Activated T-helper 17 cell treated with anti-CD3 and anti-CD28 coated beads, Interleukin-2, amount 50 U/mL, for 72 hours (primary cell): Measurements from ENCODE around the gene LRRC17. TPM values are rescaled to one million over a fixed set of nuclear protein-coding genes. Genes with fewer than 3 reads are reported as not detected.
A peak's percentile ranks its signal among the peaks of the same experiment; 100 is the strongest.
"Not testable (repeated sequence)": the region's sequence is repeated elsewhere in the genome, so short reads cannot be mapped to it uniquely, and the experiment has no call there.

Experiments used
- ATAC-seq: fragments of 150-1000 bp; cut with Tn5 transposase; replicated peaks from 2 replicates; pipeline ENCODE4 v1.10.0; 2021; ENCODE audit warnings: mild to moderate bottlenecking, moderate library complexity
- H3K27ac Mint-ChIP-seq: one replicate; pipeline ENCODE4 v1.8.0; 2022; ENCODE audit warnings: mixed read lengths
- H3K27me3 Mint-ChIP-seq: one replicate; pipeline ENCODE4 v1.8.0; 2022; ENCODE audit warnings: mixed read lengths
- H3K36me3 Mint-ChIP-seq: one replicate; pipeline ENCODE4 v1.8.0; 2022; ENCODE audit warnings: low read depth, mild to moderate bottlenecking, mixed read lengths
- H3K4me1 Mint-ChIP-seq: one replicate; pipeline ENCODE4 v1.8.0; 2022; ENCODE audit warnings: mixed read lengths
- H3K4me3 Mint-ChIP-seq: one replicate; pipeline ENCODE4 v1.8.0; 2022; ENCODE audit warnings: mild to moderate bottlenecking, mixed read lengths
- H3K9me3 Mint-ChIP-seq: one replicate; pipeline ENCODE4 v1.8.0; 2022; ENCODE audit warnings: mixed read lengths
- total RNA-seq, 2 donors: library from RNA; stranded (reverse); gene quantifications; one replicate each; pipeline ENCODE4 v1.2.3, GENCODE V29; 2022

LRRC17 gene
- total RNA-seq, 2 donors from 2014 or later, result not detected

DNA sequence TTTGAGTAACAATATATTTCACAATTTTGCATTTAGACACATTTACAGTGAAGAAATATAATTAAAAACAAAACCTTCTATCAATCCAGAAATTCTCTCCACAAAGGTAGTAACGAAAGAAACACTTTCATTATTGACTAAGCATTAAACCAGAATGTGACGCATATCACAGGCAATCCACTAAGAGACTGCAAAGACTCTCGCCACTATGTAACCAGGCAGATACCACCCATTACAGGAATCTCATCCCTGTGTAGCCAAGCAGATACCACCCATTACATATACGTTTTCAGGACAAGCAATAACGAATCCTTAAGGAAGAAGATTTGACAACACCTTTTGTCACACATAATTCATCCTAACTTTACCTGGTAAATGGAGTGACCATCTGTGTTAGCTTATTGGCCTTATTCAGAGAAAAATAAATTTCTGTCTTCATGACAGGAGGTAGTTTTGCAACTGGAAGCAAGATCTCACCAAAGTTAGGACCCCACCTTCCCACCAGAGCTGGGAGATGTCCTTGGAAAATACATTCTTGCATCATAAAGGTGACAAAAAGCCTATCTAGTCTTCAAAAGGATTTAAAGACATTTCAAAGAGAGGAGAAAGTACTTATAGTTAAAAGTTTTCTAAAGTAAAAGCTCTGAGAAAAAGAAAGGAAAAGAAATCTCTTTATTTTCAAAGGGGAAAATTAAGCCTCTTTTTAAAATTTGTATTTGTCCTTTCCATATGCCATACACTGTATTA lies 30.8 kb downstream of the LRRC17 start:
- Mint-ChIP-seq H3K36me3 (no peaks in the 10 kb centered on the region), H3K9me3 (no peaks in the 10 kb centered on the region), H3K4me1 (no peaks in the 10 kb centered on the region), H3K27ac (no peak overlapping the region), H3K27me3 (no peaks in the 10 kb centered on the region), H3K4me3 (no peak overlapping the region)
- peak; percentile 44 for ATAC-seq

DNA sequence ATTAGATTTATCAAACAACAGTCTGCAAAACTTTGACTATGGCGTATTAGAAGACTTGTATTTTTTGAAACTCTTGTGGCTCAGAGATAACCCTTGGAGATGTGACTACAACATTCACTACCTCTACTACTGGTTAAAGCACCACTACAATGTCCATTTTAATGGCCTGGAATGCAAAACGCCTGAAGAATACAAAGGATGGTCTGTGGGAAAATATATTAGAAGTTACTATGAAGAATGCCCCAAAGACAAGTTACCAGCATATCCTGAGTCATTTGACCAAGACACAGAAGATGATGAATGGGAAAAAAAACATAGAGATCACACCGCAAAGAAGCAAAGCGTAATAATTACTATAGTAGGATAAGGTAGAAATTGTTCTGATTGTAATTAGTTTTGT lies 31.4 kb downstream of the LRRC17 start:
- no peak for ATAC-seq
- Mint-ChIP-seq H3K4me1 (no peaks in the 10 kb centered on the region), H3K27me3 (no peaks in the 10 kb centered on the region), H3K27ac (no peak overlapping the region), H3K4me3 (no peak overlapping the region), H3K9me3 (no peaks in the 10 kb centered on the region), H3K36me3 (no peaks in the 10 kb centered on the region)

DNA sequence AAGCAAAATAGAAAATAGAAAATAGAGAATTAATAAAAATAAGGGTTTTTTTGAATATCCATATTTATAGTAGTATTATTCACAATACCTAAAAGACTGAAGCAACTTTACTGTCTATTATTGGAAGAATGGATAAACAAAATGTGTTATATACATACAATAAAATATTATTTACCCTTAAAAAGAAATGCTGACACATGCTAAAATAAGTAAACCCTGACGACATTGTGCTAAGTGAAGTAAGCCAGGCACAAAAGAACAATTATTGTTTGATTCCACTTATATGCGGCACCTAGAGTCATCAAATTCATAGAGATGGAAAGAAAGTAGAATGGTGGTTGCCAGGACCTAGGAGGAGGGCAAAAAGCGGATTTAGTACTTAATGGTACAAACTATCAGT lies 39.0 kb downstream of the LRRC17 start:
- Mint-ChIP-seq H3K4me1 (no peaks in the 10 kb centered on the region), H3K36me3 (no peaks in the 10 kb centered on the region), H3K27me3 (peaks cover 7% of the 10 kb centered on the region), H3K27ac (no peak overlapping the region), H3K9me3 (peaks cover 19% of the 10 kb centered on the region), H3K4me3 (no peak overlapping the region)
- no peak for ATAC-seq

DNA sequence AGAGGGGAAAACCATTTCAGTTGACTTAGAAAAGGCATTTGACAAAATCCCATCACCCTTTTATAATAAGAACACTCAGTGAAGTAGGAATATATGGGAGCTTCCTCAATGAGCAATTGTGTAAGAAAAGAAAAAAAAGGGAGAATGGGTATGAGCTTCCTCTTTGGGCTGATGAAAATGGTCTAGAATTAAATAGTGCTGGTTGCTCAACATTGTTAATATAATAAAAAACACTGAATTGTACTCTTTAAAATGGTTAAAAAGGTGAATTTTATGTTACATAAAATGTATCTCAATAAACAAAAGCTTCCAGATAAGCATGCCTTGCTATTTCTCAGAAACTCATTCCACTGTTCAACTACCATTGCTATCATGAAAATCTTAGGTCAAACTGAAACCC lies 40.6 kb downstream of the LRRC17 start:
- H3K27ac Mint-ChIP-seq, result no peak overlapping the region
- peaks cover 19% of the 10 kb centered on the region for H3K9me3 Mint-ChIP-seq
- no peak for ATAC-seq
- peaks cover 7% of the 10 kb centered on the region for H3K27me3 Mint-ChIP-seq
- no peak overlapping the region for H3K4me3 Mint-ChIP-seq
- H3K4me1 Mint-ChIP-seq, result no peaks in the 10 kb centered on the region
- no peaks in the 10 kb centered on the region for H3K36me3 Mint-ChIP-seq

DNA sequence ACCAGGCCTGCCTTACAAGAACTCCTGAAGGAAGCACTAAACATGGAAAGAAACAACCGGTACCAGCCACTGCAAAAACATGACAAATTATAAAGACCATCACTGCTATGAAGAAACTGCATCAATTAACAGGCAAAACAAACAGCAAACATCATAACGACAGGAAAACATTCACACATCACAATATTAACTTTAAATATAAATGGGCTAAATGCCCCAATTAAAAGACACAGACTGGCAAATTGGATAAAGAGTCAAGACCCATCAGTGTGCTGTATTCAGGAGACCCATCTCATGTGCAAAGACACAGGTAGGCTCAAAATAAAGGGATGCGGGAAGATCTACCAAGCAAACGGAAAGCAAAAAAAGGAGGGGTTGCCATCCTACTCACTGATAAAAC lies 41.6 kb downstream of the LRRC17 start:
- not testable (repeated sequence) for H3K4me3 Mint-ChIP-seq, ATAC-seq, H3K4me1 Mint-ChIP-seq, H3K36me3 Mint-ChIP-seq, H3K27me3 Mint-ChIP-seq, H3K27ac Mint-ChIP-seq
- peaks cover 19% of the 10 kb centered on the region for H3K9me3 Mint-ChIP-seq

DNA sequence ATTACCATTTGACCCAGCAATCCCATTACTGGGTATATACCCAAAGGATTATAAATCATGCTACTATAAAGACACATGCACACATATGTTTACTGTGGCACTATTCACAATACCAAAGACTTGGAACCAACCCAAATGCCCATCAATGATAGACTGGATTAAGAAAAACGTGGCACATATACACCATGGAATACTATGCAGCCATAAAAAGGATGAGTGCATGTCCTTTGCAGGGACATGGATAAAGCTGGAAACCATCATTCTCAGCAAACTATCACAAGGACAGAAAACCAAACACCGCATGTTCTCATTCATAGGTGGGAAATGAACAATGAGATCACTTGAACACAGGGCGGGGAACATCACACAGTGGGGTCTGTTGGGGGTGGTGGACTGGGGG lies 45.2 kb downstream of the LRRC17 start:
- H3K27me3 Mint-ChIP-seq, H3K4me1 Mint-ChIP-seq, H3K36me3 Mint-ChIP-seq, ATAC-seq, H3K4me3 Mint-ChIP-seq, H3K27ac Mint-ChIP-seq: not testable (repeated sequence)
- H3K9me3 Mint-ChIP-seq, result peaks cover 14% of the 10 kb centered on the region

DNA sequence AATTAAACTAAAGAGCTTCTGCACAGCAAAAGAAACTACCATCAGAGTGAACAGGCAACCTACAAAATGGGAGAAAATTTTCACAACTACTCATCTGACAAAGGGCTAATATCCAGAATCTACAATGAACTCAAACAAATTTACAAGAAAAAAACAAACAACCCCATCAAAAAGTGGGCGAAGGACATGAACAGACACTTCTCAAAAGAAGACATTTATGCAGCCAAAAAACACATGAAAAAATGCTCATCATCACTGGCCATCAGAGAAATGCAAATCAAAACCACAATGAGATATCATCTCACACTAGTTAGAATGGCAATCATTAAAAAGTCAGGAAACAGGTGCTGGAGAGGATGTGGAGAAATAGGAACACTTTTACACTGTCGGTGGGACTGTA lies 49.2 kb downstream of the LRRC17 start:
- not testable (repeated sequence) for H3K4me1 Mint-ChIP-seq, ATAC-seq, H3K4me3 Mint-ChIP-seq, H3K27ac Mint-ChIP-seq, H3K36me3 Mint-ChIP-seq, H3K9me3 Mint-ChIP-seq, H3K27me3 Mint-ChIP-seq

DNA sequence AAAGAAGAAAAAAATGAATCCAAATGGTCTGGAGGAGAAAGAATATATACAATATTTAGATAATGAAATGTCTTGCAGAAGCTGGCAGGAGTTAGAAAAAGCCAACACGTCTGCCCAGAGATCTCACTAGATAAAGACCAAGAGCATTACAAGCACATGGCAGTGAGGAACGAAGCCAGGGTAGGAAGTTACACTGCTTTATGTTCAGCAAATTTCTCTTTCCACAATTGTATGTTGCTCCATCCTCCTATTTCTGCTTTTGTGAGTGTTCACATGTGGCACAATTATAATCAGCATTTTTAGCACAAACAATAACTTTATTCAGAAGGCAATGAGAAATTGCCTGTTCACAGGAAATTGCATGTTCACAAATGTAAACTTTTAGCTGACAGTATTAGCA lies 53.7 kb downstream of the LRRC17 start:
- Mint-ChIP-seq H3K27ac (no peak overlapping the region), H3K36me3 (no peaks in the 10 kb centered on the region)

DNA sequence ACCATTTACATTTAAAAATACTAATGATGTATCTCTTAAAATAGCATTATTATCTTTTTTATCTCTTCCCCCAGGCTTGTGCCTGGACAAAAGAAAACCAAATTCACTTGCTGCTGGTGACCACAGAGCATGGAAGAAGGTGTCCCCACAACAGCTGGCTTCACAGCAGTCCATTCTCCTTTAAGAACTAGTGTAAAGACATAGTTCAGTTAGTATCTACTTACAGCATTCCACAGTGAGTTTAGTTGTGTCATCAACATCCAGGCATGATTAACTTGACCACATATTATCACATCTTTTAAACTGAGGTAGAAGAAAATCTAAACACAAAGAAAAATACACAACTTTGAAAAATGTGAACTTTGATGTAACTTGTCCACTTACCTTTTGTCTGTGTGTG lies 55.0 kb downstream of the LRRC17 start:
- no peak for ATAC-seq
- Mint-ChIP-seq H3K27ac (no peak overlapping the region), H3K27me3 (no peaks in the 10 kb centered on the region), H3K36me3 (no peaks in the 10 kb centered on the region), H3K9me3 (no peaks in the 10 kb centered on the region), H3K4me3 (no peak overlapping the region), H3K4me1 (no peaks in the 10 kb centered on the region)

More for the DNA sequence above, 53.7 kb downstream of the LRRC17 start:
- no peak for ATAC-seq
- H3K9me3 Mint-ChIP-seq, result no peaks in the 10 kb centered on the region
- no peaks in the 10 kb centered on the region for H3K4me1 Mint-ChIP-seq
- no peak overlapping the region for H3K4me3 Mint-ChIP-seq
- no peaks in the 10 kb centered on the region for H3K27me3 Mint-ChIP-seq

DNA sequence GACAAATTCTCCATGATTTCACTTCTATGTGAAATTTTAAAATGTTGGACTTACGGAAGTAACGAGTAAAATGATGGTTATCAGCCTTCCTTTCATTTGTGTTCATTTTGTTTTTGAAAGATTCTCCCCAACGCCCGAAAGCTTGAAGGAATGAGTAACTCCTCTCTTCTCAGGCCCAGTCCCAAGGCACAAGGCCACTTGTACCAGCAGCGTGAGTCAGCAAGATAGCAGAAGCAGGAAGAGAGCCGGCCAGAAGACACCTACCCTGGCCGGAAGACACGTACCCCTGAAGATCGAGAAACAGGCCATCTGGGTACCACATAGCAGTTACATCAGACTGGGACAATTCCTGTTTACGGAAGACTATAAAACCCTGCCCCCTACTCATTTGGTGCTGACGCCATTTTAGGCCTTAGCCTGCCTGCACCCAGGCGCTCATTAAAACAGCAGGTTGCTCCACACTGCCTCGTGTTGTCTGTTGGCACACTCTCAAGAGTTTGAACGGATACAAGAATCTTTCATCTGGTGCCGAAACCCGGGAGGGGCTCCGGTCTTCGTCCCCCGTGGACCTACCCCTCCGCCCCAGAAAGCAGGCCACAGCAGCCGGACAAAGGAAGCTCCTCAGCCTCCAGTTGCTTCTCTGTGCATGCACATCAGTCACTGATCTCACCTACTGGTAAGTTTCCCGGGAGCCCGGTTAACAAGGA lies 60.4 kb downstream of the LRRC17 start:
- Mint-ChIP-seq H3K36me3 (no peaks in the 10 kb centered on the region), H3K9me3 (peaks cover 4% of the 10 kb centered on the region), H3K27ac (no peak overlapping the region), H3K27me3 (peaks cover 8% of the 10 kb centered on the region), H3K4me1 (no peaks in the 10 kb centered on the region), H3K4me3 (no peak overlapping the region)
- ATAC-seq, result no peak

DNA sequence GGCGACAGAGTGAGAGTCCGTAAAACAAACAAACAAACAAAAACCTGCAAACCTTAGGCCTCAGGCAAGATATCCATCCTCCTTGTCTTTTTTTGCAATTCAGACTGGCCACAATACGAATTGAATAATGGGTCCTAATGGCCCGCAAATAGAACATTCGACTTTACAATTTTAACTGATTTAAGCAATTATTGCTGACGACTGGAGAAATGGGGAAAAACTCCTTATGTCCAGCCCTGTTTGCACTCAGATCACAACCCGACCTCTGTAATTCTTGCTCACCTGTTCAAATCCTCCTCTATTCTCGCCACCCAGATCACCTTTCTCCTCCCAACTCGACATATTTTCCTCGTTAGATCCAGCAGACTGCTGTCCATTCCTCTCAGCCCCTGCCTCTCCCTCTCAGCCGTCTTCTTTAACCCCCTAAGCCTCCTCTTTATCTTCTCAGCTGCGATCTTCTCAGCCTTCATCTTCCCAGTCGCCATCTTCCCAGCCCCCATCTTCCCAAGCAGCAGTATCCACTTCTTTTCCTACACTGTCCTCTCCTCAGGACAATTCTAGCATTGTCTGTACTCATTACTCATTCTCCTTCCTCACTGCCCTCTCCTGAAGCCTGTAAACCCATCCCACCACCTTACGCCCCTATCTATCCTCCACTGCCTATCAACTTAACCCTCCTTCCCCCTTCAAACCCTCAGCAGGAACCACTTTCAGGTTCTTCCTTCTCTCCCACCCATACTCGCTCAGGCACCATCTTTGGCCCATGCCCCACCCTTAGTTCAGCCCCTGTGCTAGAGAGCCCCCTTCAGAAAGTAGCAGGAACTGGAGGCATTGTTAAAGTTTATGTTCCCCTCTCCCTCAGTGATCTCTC lies 61.8 kb downstream of the LRRC17 start:
- H3K4me3 Mint-ChIP-seq, result no peak overlapping the region
- H3K27me3 Mint-ChIP-seq, result peaks cover 8% of the 10 kb centered on the region
- no peaks in the 10 kb centered on the region for H3K36me3 Mint-ChIP-seq
- no peaks in the 10 kb centered on the region for H3K4me1 Mint-ChIP-seq
- H3K27ac Mint-ChIP-seq, result no peak overlapping the region
- no peak for ATAC-seq
- H3K9me3 Mint-ChIP-seq, result peaks cover 4% of the 10 kb centered on the region

DNA sequence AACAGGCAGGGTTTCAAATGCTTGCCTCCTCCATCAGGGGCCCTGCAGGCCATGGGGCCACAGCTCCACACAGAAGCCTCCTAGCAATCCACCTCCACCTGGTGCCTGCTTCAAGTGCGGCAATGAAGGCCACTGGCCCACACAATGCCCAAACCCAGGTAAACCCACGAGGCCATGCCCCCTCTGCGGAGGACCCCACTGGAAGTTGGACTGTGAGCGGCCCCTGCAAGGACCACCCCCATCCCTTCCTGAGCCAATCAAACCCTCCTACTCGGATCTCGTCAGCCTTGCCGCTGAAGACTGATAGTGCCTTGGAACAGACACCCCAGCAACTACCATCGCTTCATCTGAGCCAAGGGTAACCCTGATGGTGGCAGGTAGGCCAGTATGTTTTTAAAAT lies 63.1 kb downstream of the LRRC17 start:
- ATAC-seq, result no peak
- Mint-ChIP-seq H3K4me1 (no peaks in the 10 kb centered on the region), H3K9me3 (peaks cover 4% of the 10 kb centered on the region), H3K36me3 (no peaks in the 10 kb centered on the region), H3K27ac (no peak overlapping the region), H3K27me3 (peaks cover 8% of the 10 kb centered on the region), H3K4me3 (no peak overlapping the region)

DNA sequence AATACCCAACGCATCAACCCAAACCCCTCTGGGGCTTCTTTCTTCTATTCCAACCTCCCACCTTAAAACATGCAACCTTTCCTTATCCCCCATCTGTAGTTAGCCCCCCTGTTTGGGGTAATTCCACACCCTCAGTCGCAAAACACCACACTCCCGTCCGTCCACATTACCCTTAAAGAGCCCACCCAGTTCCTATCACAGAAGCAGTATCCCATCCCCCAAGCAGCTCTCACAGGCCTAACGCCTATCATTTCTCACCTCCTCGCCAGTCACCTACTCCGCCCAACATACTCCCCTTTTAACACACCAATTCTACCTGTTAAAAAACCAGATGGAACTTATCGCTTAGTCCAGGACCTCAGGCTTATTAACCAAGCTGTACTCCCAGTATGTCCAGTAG lies 63.7 kb downstream of the LRRC17 start:
- Mint-ChIP-seq H3K27me3 (peaks cover 8% of the 10 kb centered on the region), H3K4me3 (no peak overlapping the region), H3K27ac (no peak overlapping the region), H3K36me3 (no peaks in the 10 kb centered on the region), H3K4me1 (no peaks in the 10 kb centered on the region), H3K9me3 (peaks cover 4% of the 10 kb centered on the region)
- ATAC-seq, result no peak

DNA sequence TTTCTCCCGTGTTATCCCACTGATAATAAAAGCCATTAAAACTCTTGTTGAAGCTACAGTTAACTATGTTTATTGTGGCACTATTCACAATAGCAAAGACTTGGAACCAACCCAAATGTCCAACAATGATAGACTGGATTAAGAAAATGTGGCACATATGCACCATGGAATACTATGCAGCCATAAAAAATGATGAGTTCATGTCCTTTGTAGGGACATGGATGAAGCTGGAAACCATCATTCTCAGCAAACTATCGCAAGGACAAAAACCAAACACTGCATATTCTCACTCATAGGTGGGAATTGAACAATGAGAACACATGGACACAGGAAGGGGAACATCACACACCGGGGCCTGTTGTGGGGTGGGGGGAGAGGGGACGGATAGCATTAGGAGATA lies 64.8 kb downstream of the LRRC17 start:
- not testable (repeated sequence) for H3K4me3 Mint-ChIP-seq, H3K27ac Mint-ChIP-seq, H3K27me3 Mint-ChIP-seq, H3K36me3 Mint-ChIP-seq, H3K9me3 Mint-ChIP-seq, ATAC-seq, H3K4me1 Mint-ChIP-seq

DNA sequence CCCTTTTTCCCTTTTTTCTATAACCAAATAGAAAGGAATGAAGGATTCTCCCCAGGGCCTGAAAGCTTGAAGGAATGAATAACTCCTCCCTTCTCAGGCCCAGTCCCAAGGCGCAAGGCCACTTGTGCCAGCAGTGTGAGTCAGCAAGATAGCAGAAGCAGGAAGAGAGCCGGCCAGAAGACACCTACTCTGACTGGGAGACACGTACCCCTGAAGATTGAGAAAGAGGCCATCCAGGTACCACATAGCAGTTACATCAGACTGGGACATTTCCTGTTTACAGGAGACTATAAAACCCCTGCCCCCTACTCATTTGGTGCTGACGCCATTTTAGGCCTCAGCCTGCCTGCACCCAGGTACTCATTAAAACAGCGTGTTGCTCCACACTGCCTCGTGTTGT lies 65.5 kb downstream of the LRRC17 start:
- H3K27ac Mint-ChIP-seq, result no peak overlapping the region
- no peaks in the 10 kb centered on the region for H3K4me1 Mint-ChIP-seq
- H3K9me3 Mint-ChIP-seq, result peaks cover 4% of the 10 kb centered on the region
- ATAC-seq, result no peak
- H3K36me3 Mint-ChIP-seq, result no peaks in the 10 kb centered on the region
- no peak overlapping the region for H3K4me3 Mint-ChIP-seq
- peaks cover 8% of the 10 kb centered on the region for H3K27me3 Mint-ChIP-seq
